GM12874 (cell line): ENCODE measurements around the gene RGS3.

ENCODE experiments used
- CTCF ChIP-seq: IDR thresholded peaks from 2 replicates; pipeline ENCODE4 v1.5.1; 2011; ENCODE audit warnings: low read depth, mild to moderate bottlenecking, control low read depth, low read length, moderate library complexity; ENCODE audit not compliant: insufficient read depth

Gene RGS3

GRCh38 chr9:113572076-113572861 lies 108.7 kb downstream of the RGS3 start:
- TF ChIP-seq CTCF, result no peak

- no peak for TF ChIP-seq CTCF
These were observed 109.8 kb downstream of the RGS3 start for GRCh38 chr9:113573046-113573958.

- TF ChIP-seq CTCF, result no peak
These were observed 110.4 kb downstream of the RGS3 start for GRCh38 chr9:113573959-113574352.

GRCh38 chr9:113574441-113575262 lies 111.1 kb downstream of the RGS3 start:
- no peak for TF ChIP-seq CTCF

- TF ChIP-seq CTCF, result no peak
These were observed 114.2 kb downstream of the RGS3 start for GRCh38 chr9:113577525-113578261.

- TF ChIP-seq CTCF, result 0 out of 2 replicates have a peak, but pooled peaks have one; percentile 2
These were observed 114.8 kb downstream of the RGS3 start for GRCh38 chr9:113578279-113578865.
